ENCODE measurements around the gene NXF1.

- TF ChIP-seq ZNF609 (CRISPR knock-in tag; IDR thresholded peaks at IDR 0.05; ENCODE audit: borderline replicate concordance), result no peak
- TF ChIP-seq KLF15 (CRISPR knock-in tag; IDR thresholded peaks at IDR 0.05; ENCODE audit: borderline replicate concordance), result no peak
- no peak for TF ChIP-seq GABPA (IDR thresholded peaks at IDR 0.05; ENCODE audit: low read depth, low read length)
- no peak for TF ChIP-seq GABPA (CRISPR knock-in tag; IDR thresholded peaks at IDR 0.05; ENCODE audit: low read depth)
- TF ChIP-seq ZSCAN9 (CRISPR knock-in tag; IDR thresholded peaks at IDR 0.05; ENCODE audit: borderline replicate concordance), result no peak
- no peak for TF ChIP-seq CTCF (CRISPR knock-in tag; IDR thresholded peaks at IDR 0.05)
- TF ChIP-seq ZNF800 (CRISPR knock-in tag; IDR thresholded peaks at IDR 0.05), result no peak
- TF ChIP-seq GPN1 (CRISPR knock-in tag; IDR thresholded peaks at IDR 0.05; ENCODE audit: borderline replicate concordance), result no peak
- no peak for TF ChIP-seq IRX3 (CRISPR knock-in tag; IDR thresholded peaks at IDR 0.05; ENCODE audit: borderline replicate concordance, low read depth)
- TF ChIP-seq ESRRA (CRISPR knock-in tag; IDR thresholded peaks at IDR 0.05; ENCODE audit: low read depth), result no peak
- TF ChIP-seq ATF3 (CRISPR knock-in tag; IDR thresholded peaks at IDR 0.05), result no peak
- no peak for TF ChIP-seq ZBTB33 (CRISPR knock-in tag; IDR thresholded peaks at IDR 0.05)
Measured at GRCh38 chr11:62846177-62846576, 40.9 kb upstream of the NXF1 start.
